ENCODE data around the gene OTOR. TPM values are rescaled to one million over a fixed set of nuclear protein-coding genes. Genes with fewer than 3 reads are reported as not detected.

Gene OTOR
- total RNA-seq, 2 experiments from 2014 or later, result not detected

- Mint-ChIP-seq H3K27ac (no peak overlapping the region), H3K27me3 (peaks cover 4% of the 10 kb centered on the region), H3K36me3 (no peaks in the 10 kb centered on the region), H3K9me3 (peaks cover 2% of the 10 kb centered on the region), H3K4me1 (no peaks in the 10 kb centered on the region), H3K4me3 (no peak overlapping the region)
- DNase-seq (no peak), ATAC-seq (ENCODE audit: low read depth) (no peak)
- POLR2A ChIA-PET, result no interaction called here
These were observed 12.5 kb downstream of the OTOR start for GRCh38 chr20:16760431-16761304.

- Mint-ChIP-seq H3K4me1 (no peaks in the 10 kb centered on the region), H3K36me3 (no peaks in the 10 kb centered on the region), H3K27me3 (peaks cover 9% of the 10 kb centered on the region), H3K27ac (no peak overlapping the region), H3K4me3 (no peak overlapping the region), H3K9me3 (peaks cover under 1% of the 10 kb centered on the region)
- ATAC-seq (ENCODE audit: low read depth), result no peak
- no peak for DNase-seq
- POLR2A ChIA-PET, result no interaction called here
These were observed 13.2 kb downstream of the OTOR start for GRCh38 chr20:16761305-16761829.

- Mint-ChIP-seq H3K27ac (no peak overlapping the region), H3K9me3 (no peaks in the 10 kb centered on the region), H3K27me3 (peaks cover 16% of the 10 kb centered on the region), H3K4me3 (no peak overlapping the region), H3K36me3 (no peaks in the 10 kb centered on the region), H3K4me1 (no peaks in the 10 kb centered on the region)
- ATAC-seq (ENCODE audit: low read depth) (no peak), DNase-seq (no peak)
- POLR2A ChIA-PET, result no interaction called here
These were observed 16.4 kb downstream of the OTOR start for GRCh38 chr20:16764560-16764959.

- no peak for ATAC-seq (ENCODE audit: low read depth)
These were observed 23.1 kb downstream of the OTOR start for GRCh38 chr20:16771213-16771612.

GRCh38 chr20:16775961-16776360 lies 27.8 kb downstream of the OTOR start:
- Mint-ChIP-seq H3K27ac (no peak overlapping the region), H3K36me3 (no peaks in the 10 kb centered on the region), H3K4me3 (no peak overlapping the region), H3K9me3 (peaks cover 1% of the 10 kb centered on the region), H3K27me3 (peaks cover 12% of the 10 kb centered on the region), H3K4me1 (no peaks in the 10 kb centered on the region)
- no peak for ATAC-seq (ENCODE audit: low read depth)
- POLR2A ChIA-PET, result no interaction called here
- DNase-seq, result no peak

More at GRCh38 chr20:16771213-16771612, 23.1 kb downstream of the OTOR start:
- no peak overlapping the region for H3K27ac Mint-ChIP-seq
- no peaks in the 10 kb centered on the region for H3K36me3 Mint-ChIP-seq
- H3K9me3 Mint-ChIP-seq, result no peaks in the 10 kb centered on the region
- POLR2A ChIA-PET, result no interaction called here
- DNase-seq, result no peak
- no peak overlapping the region for H3K4me3 Mint-ChIP-seq
- no peaks in the 10 kb centered on the region for H3K4me1 Mint-ChIP-seq
- peaks cover 19% of the 10 kb centered on the region for H3K27me3 Mint-ChIP-seq

- Mint-ChIP-seq H3K4me3 (no peak overlapping the region), H3K27me3 (peaks cover 9% of the 10 kb centered on the region), H3K36me3 (no peaks in the 10 kb centered on the region), H3K27ac (no peak overlapping the region), H3K4me1 (no peaks in the 10 kb centered on the region), H3K9me3 (peaks cover 1% of the 10 kb centered on the region)
- DNase-seq, result no peak
- ATAC-seq (ENCODE audit: low read depth), result no peak
- POLR2A ChIA-PET, result no interaction called here
These were observed 29.0 kb downstream of the OTOR start for GRCh38 chr20:16777126-16777525.

- Mint-ChIP-seq H3K27me3 (peaks cover 8% of the 10 kb centered on the region), H3K27ac (no peak overlapping the region), H3K36me3 (no peaks in the 10 kb centered on the region), H3K4me1 (no peaks in the 10 kb centered on the region), H3K9me3 (peaks cover 1% of the 10 kb centered on the region), H3K4me3 (no peak overlapping the region)
- POLR2A ChIA-PET, result no interaction called here
- ATAC-seq (ENCODE audit: low read depth), result no peak
- DNase-seq, result no peak
These were observed 30.0 kb downstream of the OTOR start for GRCh38 chr20:16778159-16778558.

- POLR2A ChIA-PET, result no interaction called here
- peaks cover 1% of the 10 kb centered on the region for H3K9me3 Mint-ChIP-seq
- H3K4me1 Mint-ChIP-seq, result no peaks in the 10 kb centered on the region
- no peak overlapping the region for H3K27ac Mint-ChIP-seq
- ATAC-seq (ENCODE audit: low read depth) (no peak), DNase-seq (no peak)
- no peak overlapping the region for H3K4me3 Mint-ChIP-seq
- H3K36me3 Mint-ChIP-seq, result no peaks in the 10 kb centered on the region
- peaks cover 5% of the 10 kb centered on the region for H3K27me3 Mint-ChIP-seq
These were observed 33.3 kb downstream of the OTOR start for GRCh38 chr20:16781496-16781895.

GRCh38 chr20:16785226-16785625 lies 37.1 kb downstream of the OTOR start:
- peaks cover 1% of the 10 kb centered on the region for H3K9me3 Mint-ChIP-seq
- no peak for DNase-seq
- H3K27me3 Mint-ChIP-seq, result peaks cover 4% of the 10 kb centered on the region
- H3K36me3 Mint-ChIP-seq, result no peaks in the 10 kb centered on the region
- no peak overlapping the region for H3K27ac Mint-ChIP-seq
- POLR2A ChIA-PET, result no interaction called here
- no peak overlapping the region for H3K4me3 Mint-ChIP-seq
- no peak for ATAC-seq (ENCODE audit: low read depth)
- H3K4me1 Mint-ChIP-seq, result no peaks in the 10 kb centered on the region

Other genes with a start within 250 kb of the OTOR start
- 1 to 10 TPM; 5.5 to 5.8 TPM for gene KIF16B, start 174.9 kb upstream of the OTOR start, total RNA-seq
- gene SNRPB2, start 18.3 kb upstream of the OTOR start, total RNA-seq, result 10 to 100 TPM; 67.3 to 73.0 TPM